Common myeloid progenitor, CD34-positive (primary cell): ENCODE data around the gene NEURL2.

Source experiments
- CTCF ChIA-PET: fragments of 350-600 bp; sonication (Branson Sonifier 250); formaldehyde crosslinking; loops from one replicate; lab custom pipeline; 2021; ENCODE audit warnings: antibody characterized with exemption; lab: Charles Lee
- POLR2A ChIA-PET: fragments of 350-600 bp; sonication (Branson Sonifier 250); formaldehyde crosslinking; loops from one replicate; lab custom pipeline; 2021; ENCODE audit warnings: antibody characterized with exemption; lab: Charles Lee
- DNase-seq, 3 donors: peaks; one replicate each; pipeline versions ENCODE4 v3.0.0 to v3.0.0-alpha.2; 2013
- H3K27ac ChIP-seq, 2 experiments: 1 replicate in 1 of 2; 2 replicates in 1 of 2; pipeline ENCODE4 v1.7.0; 2013; ENCODE audit warnings: inconsistent platforms in 2 of 2, low read length in 2 of 2, mild to moderate bottlenecking in 2 of 2, low read depth in 1 of 2, moderate library complexity in 1 of 2; ENCODE audit not compliant: severe bottlenecking in 2 of 2, insufficient read depth in 1 of 2, poor library complexity in 1 of 2
- H3K27me3 ChIP-seq, 5 experiments: replicated peaks in 2 of 5; 1 replicate in 3 of 5; 2 replicates in 2 of 5; pipeline versions ENCODE4 v1.6.1 to v1.7.0; 2013; ENCODE audit warnings: low read length in 4 of 5, mild to moderate bottlenecking in 2 of 5, moderate library complexity in 2 of 5, inconsistent platforms in 1 of 5; ENCODE audit not compliant: insufficient read depth in 5 of 5, control insufficient read depth in 4 of 5
- H3K36me3 ChIP-seq, 4 experiments: 1 replicate in 2 of 4; 2 replicates in 2 of 4; pipeline versions ENCODE4 v1.6.1 to v1.7.0; 2013; ENCODE audit warnings: low read length in 3 of 4, control low read depth in 1 of 4, mild to moderate bottlenecking in 1 of 4; ENCODE audit not compliant: control insufficient read depth in 4 of 4, insufficient read depth in 4 of 4
- H3K4me1 ChIP-seq, 4 experiments: 1 replicate in 3 of 4; 2 replicates in 1 of 4; pipeline versions ENCODE4 v1.6.1 to v1.7.1; 2013; ENCODE audit warnings: low read length in 3 of 4, mild to moderate bottlenecking in 3 of 4, control low read depth in 1 of 4, inconsistent platforms in 1 of 4, moderate library complexity in 1 of 4; ENCODE audit not compliant: control insufficient read depth in 4 of 4, insufficient read depth in 4 of 4; ENCODE audit errors: control extremely low read depth in 1 of 4
- H3K4me3 ChIP-seq, 7 experiments: 1 replicate in 4 of 7; 2 replicates in 3 of 7; pipeline versions ENCODE4 v1.5.1 to v1.7.0; 2013; ENCODE audit warnings: mild to moderate bottlenecking in 7 of 7, low read length in 6 of 7, moderate library complexity in 6 of 7, inconsistent platforms in 2 of 7, low read depth in 2 of 7, control low read depth in 1 of 7; ENCODE audit not compliant: insufficient read depth in 4 of 7, control insufficient read depth in 1 of 7; ENCODE audit errors: extremely low read depth in 1 of 7
- H3K9me3 ChIP-seq, 5 experiments: 1 replicate in 4 of 5; 2 replicates in 1 of 5; pipeline versions ENCODE4 v1.6.1 to v1.7.1; 2013; ENCODE audit warnings: low read length in 4 of 5, mild to moderate bottlenecking in 2 of 5, inconsistent platforms in 1 of 5, low read depth in 1 of 5, moderate library complexity in 1 of 5; ENCODE audit not compliant: control insufficient read depth in 4 of 5, insufficient read depth in 2 of 5; ENCODE audit errors: control extremely low read depth in 1 of 5
- WGBS: methylation state at CpG from one replicate; pipeline ENCODE4 v1.1.5; 2013; ENCODE audit not compliant: insufficient coverage; 5-methylcytosine and 5-hydroxymethylcytosine counted together

The NEURL2 gene

DNA sequence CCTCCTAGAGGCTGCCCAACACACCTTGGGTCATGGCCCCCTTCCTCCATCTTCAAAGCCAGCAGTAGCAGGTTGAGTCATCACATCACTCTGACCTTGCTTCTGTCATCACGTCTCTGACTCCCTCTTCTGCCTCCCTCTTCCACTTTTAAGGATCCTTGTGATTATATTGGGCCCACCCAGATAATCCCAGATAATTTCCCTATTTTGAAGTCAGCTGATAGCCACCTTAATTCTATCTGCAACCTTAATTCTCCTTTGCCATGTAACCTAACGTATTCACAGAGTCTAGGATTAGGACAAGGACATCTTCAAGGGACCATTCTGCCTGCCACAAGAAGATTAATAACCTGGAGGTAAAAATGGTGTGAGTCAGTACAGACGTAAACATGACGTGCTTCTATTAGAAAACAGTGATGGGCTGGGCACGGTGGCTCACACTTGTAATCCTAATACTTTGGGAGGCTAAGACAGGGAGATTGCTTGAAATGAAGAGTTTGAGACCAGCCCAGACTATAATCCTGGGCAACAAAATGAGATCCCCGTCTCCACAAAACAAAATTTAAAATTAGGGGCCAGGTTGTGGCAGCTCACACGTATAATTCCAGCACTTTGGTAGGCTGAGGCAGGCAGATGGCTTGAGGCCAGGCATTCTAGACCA is 30.3 kb downstream of the NEURL2 start:
- peaks cover 2 to 26% (median 22%) of the 10 kb centered on the region in 4 experiments for H3K4me1 ChIP-seq
- ChIA-PET POLR2A (no interaction called here), CTCF (interaction anchor here (0.7 kb wide), 1 partner anchor 19 kb away, joined by 3 read pairs; no protein-coding TSS in a partner anchor)
- 91% methylated on average over 4 of the region's 7 CpGs for WGBS
- H3K4me3 ChIP-seq, result no peak overlapping the region
- H3K36me3 ChIP-seq, result no peaks in the 10 kb centered on the region
- no peak for DNase-seq
- no peaks in the 10 kb centered on the region for H3K9me3 ChIP-seq
- H3K27ac ChIP-seq, result peak overlapping the region in 1 of 2 experiments; percentile 22
- no peaks in the 10 kb centered on the region for H3K27me3 ChIP-seq

DNA sequence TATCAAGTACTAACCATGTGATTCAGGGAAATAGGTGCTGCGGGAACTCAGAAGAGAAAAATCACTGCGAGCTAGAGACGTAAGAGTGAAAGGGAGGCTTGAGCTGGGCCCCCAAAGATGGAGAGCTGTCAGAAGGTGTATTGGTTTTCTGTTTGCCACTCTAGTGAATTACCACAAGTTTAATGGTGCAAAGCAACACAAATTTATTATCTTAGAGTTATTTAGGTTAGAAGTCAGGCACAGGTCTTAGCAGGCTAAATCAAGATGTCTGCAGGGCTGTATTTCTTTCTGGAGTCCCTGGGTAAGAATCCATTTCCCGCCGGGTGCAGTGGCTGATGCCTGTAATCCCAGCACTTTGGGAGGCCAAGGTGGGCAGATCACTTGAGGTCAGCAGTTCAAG is 31.1 kb downstream of the NEURL2 start:
- 100% methylated on average over 3 of the region's 5 CpGs for WGBS
- ChIA-PET POLR2A (no interaction called here), CTCF (no interaction called here)
- H3K4me1 ChIP-seq, result peaks cover 2 to 26% (median 23%) of the 10 kb centered on the region in 4 experiments
- no peak overlapping the region for H3K27ac ChIP-seq
- H3K9me3 ChIP-seq, result no peaks in the 10 kb centered on the region
- no peak overlapping the region for H3K4me3 ChIP-seq
- DNase-seq, result no peak
- no peaks in the 10 kb centered on the region for H3K27me3 ChIP-seq
- H3K36me3 ChIP-seq, result peaks cover 0 to 3% (median under 1%) of the 10 kb centered on the region in 4 experiments

DNA sequence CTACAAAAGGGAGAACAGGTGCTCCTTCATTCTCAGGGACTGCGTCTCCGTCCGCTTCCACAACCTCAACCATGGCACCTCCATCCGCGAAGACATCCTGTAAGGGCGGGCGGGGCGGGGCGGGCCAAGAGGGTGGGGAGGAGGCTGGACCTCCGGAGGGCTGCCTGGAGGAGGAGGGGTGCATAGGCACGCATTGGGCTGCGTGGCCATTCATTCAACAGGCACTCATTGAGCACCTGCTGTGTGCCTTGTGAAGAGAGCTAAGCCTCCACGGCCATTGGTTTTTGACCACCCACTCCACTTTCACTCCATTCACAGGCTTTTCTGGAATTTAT is 33.2 kb downstream of the NEURL2 start:
- ChIA-PET CTCF (interaction anchor here (1.4 kb wide), 1 partner anchor 10 kb away, joined by 4 read pairs; no protein-coding TSS in a partner anchor), POLR2A (interaction anchor here (0.6 kb wide), 1 partner anchor 33 kb away, joined by 3 read pairs; no protein-coding TSS in a partner anchor)
- Histone ChIP-seq H3K4me3 (peak overlapping the region; percentile 42 to 98 (median 91)), H3K36me3 (peaks cover 0 to 12% (median 8%) of the 10 kb centered on the region in 4 experiments), H3K27ac (peak overlapping the region; percentile 75 to 89), H3K27me3 (no peaks in the 10 kb centered on the region), H3K9me3 (no peaks in the 10 kb centered on the region), H3K4me1 (peaks cover 2 to 26% (median 24%) of the 10 kb centered on the region in 4 experiments)
- no peak for DNase-seq
- 11% methylated on average over 5 of the region's 13 CpGs for WGBS

DNA sequence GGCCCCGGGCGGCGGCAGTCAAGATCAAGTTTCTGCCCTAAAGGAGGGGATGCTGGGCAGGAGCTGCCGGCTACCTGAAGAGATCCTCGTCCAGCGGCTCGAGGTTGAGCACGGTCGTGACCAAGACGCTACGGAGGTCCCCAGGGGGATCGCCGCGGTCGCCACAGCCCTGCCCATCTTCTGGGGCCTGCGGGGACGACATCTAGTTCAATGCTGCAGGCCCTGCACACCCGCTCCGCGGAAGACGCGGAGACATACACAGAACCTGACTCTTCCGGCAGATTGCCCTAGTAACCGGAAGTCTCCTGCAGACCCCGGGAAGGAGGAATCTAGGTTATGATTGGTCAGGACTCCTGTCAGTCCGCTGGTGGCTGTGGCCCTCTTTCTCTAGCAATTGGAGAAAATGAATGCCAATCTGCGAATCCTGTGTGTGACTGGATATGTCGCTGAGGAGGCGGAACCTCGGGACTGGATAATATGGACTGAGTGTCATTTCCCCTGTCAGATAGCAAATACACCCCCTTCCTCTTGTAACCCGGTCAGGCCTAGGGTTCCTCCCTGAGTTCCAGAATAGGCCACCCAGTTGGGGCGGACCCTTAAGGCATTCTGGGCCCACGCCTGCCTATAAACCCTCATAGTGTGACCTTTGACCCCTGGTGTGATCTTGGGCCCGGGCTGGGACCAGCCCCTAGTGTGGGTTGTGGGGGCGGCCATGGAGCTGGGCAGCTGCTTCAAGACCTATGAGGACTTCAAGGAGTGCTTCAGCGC is 33.7 kb downstream of the NEURL2 start, which contains the start of the genes ACOT8 and ZSWIM3:
Gene ACOT8 (minus strand): TSS at position 279 of the 768 bp plus-strand sequence. CDS start 77 bp downstream, at position 202.
Gene ZSWIM3 (plus strand): TSS at position 501 of the 768 bp plus-strand sequence. CDS start 212 bp downstream, at position 713.
- CTCF ChIA-PET, result interaction anchor here (0.8 to 1.4 kb wide), 5 partner anchors 11 to 104 kb away, joined by 3 to 4 read pairs (median 3); partner anchors contain the start of genes CTSA and NEURL2
- Histone ChIP-seq H3K27ac (peak within 1 kb of the TSS; percentile 75 to 89), H3K9me3 (no peaks in the 10 kb centered on the region), H3K4me3 (peak within 1 kb of the TSS; percentile 55 to 98 (median 93)), H3K27me3 (no peaks in the 10 kb centered on the region), H3K36me3 (peaks cover 0 to 13% (median 10%) of the 10 kb centered on the region in 4 experiments), H3K4me1 (peaks cover 2 to 26% (median 24%) of the 10 kb centered on the region in 4 experiments)
- WGBS, result 0% methylated on average over 31 of the region's 36 CpGs
- peak; percentile 100 for DNase-seq
- POLR2A ChIA-PET, result interaction anchor here (0.6 to 0.7 kb wide), 4 partner anchors 13 to 457 kb away, joined by 3 to 4 read pairs (median 3); no protein-coding TSS in a partner anchor

DNA sequence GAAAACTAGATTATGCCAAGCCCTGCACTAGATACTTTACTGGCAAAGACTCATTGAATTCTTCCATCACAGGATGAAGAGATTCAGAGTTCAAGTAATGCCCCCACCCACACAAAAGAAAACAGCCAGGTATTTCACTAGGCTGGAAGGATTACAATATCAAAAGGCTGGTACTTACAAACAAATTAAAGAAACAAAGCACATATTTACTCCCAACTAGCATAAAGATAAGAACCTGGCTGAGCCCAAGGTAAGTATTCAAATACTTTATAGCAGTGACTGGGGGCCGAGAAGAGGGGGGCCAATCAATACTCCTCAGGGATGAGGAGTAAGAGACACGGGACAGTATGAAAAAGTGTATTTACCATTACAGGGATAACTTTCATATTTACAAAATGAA is 37.5 kb downstream of the NEURL2 start:
- no CpG with 5 or more reads among the region's 2 CpGs for WGBS
- DNase-seq, result no peak
- H3K4me3 ChIP-seq, result no peak overlapping the region
- no peaks in the 10 kb centered on the region for H3K9me3 ChIP-seq
- H3K27me3 ChIP-seq, result no peaks in the 10 kb centered on the region
- H3K4me1 ChIP-seq, result peaks cover 2 to 23% (median 22%) of the 10 kb centered on the region in 4 experiments
- CTCF ChIA-PET, result interaction anchor here (1.5 to 2.3 kb wide), 3 partner anchors 11 to 54 kb away, joined by 3 to 8 read pairs (median 4); no protein-coding TSS in a partner anchor
- no peak overlapping the region for H3K27ac ChIP-seq
- H3K36me3 ChIP-seq, result peaks cover 3 to 43% (median 22%) of the 10 kb centered on the region in 4 experiments
- POLR2A ChIA-PET, result no interaction called here

DNA sequence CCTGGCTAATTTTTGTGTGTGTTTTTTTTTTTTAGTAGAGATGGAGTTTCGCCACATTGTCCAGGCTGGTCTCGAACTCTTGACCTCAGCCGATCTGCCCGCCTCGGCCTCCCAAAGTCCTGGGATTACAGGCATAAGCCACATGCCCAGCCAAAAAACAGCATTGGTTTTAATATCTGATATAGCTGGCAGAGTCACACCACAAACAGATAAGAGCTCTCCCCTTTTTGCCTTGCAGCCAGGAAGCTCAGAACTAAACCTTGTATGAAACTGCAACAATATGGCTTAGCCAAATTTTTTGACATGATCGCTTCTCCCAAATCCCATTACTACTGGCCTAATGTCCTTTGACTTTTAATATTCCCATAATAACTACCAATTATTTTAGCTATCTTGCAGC is 38.7 kb downstream of the NEURL2 start:
- CTCF ChIA-PET, result interaction anchor here (0.6 to 1.6 kb wide), 4 partner anchors 9 to 91 kb away, joined by 3 to 4 read pairs (median 3); no protein-coding TSS in a partner anchor
- H3K36me3 ChIP-seq, result peaks cover 3 to 48% (median 28%) of the 10 kb centered on the region in 4 experiments
- WGBS, result 100% methylated on average over 2 of the region's 6 CpGs
- POLR2A ChIA-PET, result no interaction called here
- H3K4me1 ChIP-seq, result peaks cover 0 to 13% (median 13%) of the 10 kb centered on the region in 4 experiments
- no peaks in the 10 kb centered on the region for H3K27me3 ChIP-seq
- no peak for DNase-seq
- H3K9me3 ChIP-seq, result no peaks in the 10 kb centered on the region
- no peak overlapping the region for H3K4me3 ChIP-seq
- H3K27ac ChIP-seq, result no peak overlapping the region
